K562 (cell line): ENCODE results near the gene NOS2. TPM values are rescaled to one million over a fixed set of nuclear protein-coding genes. Genes with fewer than 3 reads are reported as not detected.
"Not testable (repeated sequence)": the region's sequence is repeated elsewhere in the genome, so short reads cannot be mapped to it uniquely, and the experiment has no call there.

Experiments used
- ATAC-seq: fragments of 200-7000 bp; cut with Tn5 transposase; 3 replicates; pipeline ENCODE4 v1.9.1; 2020; ENCODE audit warnings: moderate library complexity
- BruUV-seq: library from RNA; stranded (reverse); fragments of 400-500 nt; replicated peaks from 2 replicates; lab custom pipeline; 2021; lab: Mats Ljungman, UMichigan
- CTCF ChIA-PET: fragments of 300-600 bp; formaldehyde crosslinking; extraction: SDS; loops from one replicate; lab custom pipeline; 2021; ENCODE audit warnings: low intra/inter-chr PET ratio; lab: Yijun Ruan, JAX
- POLR2A ChIA-PET: fragments of 300-600, 350-650 bp; sonication (Branson Sonifier 250); formaldehyde crosslinking; extraction: SDS; loops from one replicate; lab custom pipeline; 2021; ENCODE audit warnings: antibody characterized with exemption, inconsistent platforms; lab: Yijun Ruan, JAX
- DNase-seq, 4 experiments: peaks; one replicate each; pipeline versions ENCODE4 v3.0.0 to v3.0.0-alpha.2; 2011 to 2018; ENCODE audit warnings: low spot score in 3 of 4, mixed read lengths in 3 of 4; ENCODE audit errors: extremely low read depth in 1 of 4
- FAIRE-seq: peaks from 2 replicates; lab custom pipeline; 2011; peaks lifted over from hg19 to GRCh38; lab: Jason Lieb, UNC
- H2AFZ ChIP-seq: 2 replicates; pipeline ENCODE4 v1.6.0; 2011; ENCODE audit warnings: low read depth, low read length, control low read depth, inconsistent platforms
- H3K27ac ChIP-seq: fragments of 200-600 bp; 3 replicates; pipeline ENCODE4 v1.8.0; 2011; ENCODE audit warnings: low read depth, mild to moderate bottlenecking, control low read depth, inconsistent platforms, low read length, moderate library complexity, mixed read lengths; ENCODE audit errors: extremely low read depth
- H3K27me3 ChIP-seq, 2 experiments: fragments of 300-600 bp in 1 of 2; 2 replicates in 1 of 2; 3 replicates in 1 of 2; pipeline versions ENCODE4 v1.6.0 to v1.8.0; 2011; ENCODE audit warnings: inconsistent platforms in 2 of 2, low read length in 2 of 2, mild to moderate bottlenecking in 1 of 2, mixed read lengths in 1 of 2, moderate library complexity in 1 of 2; ENCODE audit not compliant: control insufficient read depth in 2 of 2, insufficient read depth in 2 of 2
- H3K36me3 ChIP-seq: fragments of 300-600 bp; 3 replicates; pipeline ENCODE4 v1.8.0; 2011; ENCODE audit warnings: mild to moderate bottlenecking, low read length, inconsistent platforms; ENCODE audit not compliant: control insufficient read depth, insufficient read depth
- H3K4me1 ChIP-seq, 2 experiments: fragments of 200-600 bp in 1 of 2; replicated peaks in 1 of 2; 2 replicates in 1 of 2; 3 replicates in 1 of 2; pipeline versions ENCODE4 v1.5.1 to v1.8.0; 2011; ENCODE audit warnings: inconsistent platforms in 2 of 2, low read length in 2 of 2, mild to moderate bottlenecking in 1 of 2, mixed read lengths in 1 of 2, moderate library complexity in 1 of 2; ENCODE audit not compliant: control insufficient read depth in 2 of 2, insufficient read depth in 2 of 2
- H3K4me2 ChIP-seq: 2 replicates; pipeline ENCODE4 v1.6.1; 2011; ENCODE audit warnings: low read length, control low read depth, inconsistent platforms, mixed read lengths; ENCODE audit not compliant: insufficient read depth
- H3K4me3 ChIP-seq: fragments of 200-600 bp; sonication (generic), shearing (Covaris generic); 2 replicates; pipeline ENCODE4 v1.5.1; 2016; ENCODE audit warnings: control low read depth, inconsistent platforms
- H3K79me2 ChIP-seq: fragments of 200-600 bp; 3 replicates; pipeline ENCODE4 v1.8.0; 2011; ENCODE audit warnings: low read length, inconsistent platforms; ENCODE audit not compliant: control insufficient read depth, insufficient read depth
- H3K9ac ChIP-seq, 2 experiments: 2 replicates each; pipeline versions ENCODE4 v1.6.0 to v1.6.1; 2011; ENCODE audit warnings: low read depth in 2 of 2, low read length in 2 of 2, control low read depth in 1 of 2, inconsistent platforms in 1 of 2, mild to moderate bottlenecking in 1 of 2, mixed read lengths in 1 of 2; ENCODE audit not compliant: insufficient read depth in 1 of 2
- H3K9me1 ChIP-seq: one replicate; pipeline ENCODE4 v1.6.0; 2011; ENCODE audit warnings: inconsistent platforms, mild to moderate bottlenecking, low read length, moderate library complexity; ENCODE audit not compliant: control insufficient read depth, insufficient read depth
- H3K9me3 ChIP-seq: replicated peaks from 2 replicates; pipeline ENCODE4 v1.5.1; 2011; ENCODE audit warnings: low read depth, low read length, inconsistent platforms; ENCODE audit not compliant: control insufficient read depth, insufficient read depth
- H4K20me1 ChIP-seq: replicated peaks from 2 replicates; pipeline ENCODE4 v1.6.1; 2011; ENCODE audit warnings: low read length, inconsistent platforms, mixed read lengths; ENCODE audit not compliant: control insufficient read depth, insufficient read depth
- whole genome bisulfite sequencing: fragments of 100-300 bp; shearing (Covaris generic); methylation state at CpG from one replicate; pipeline ENCODE4 v1.1.6; 2016; ENCODE audit warnings: low coverage, mixed read lengths; ENCODE audit not compliant: insufficient coverage; ENCODE audit errors: missing lambda C conversion rate; 5-methylcytosine and 5-hydroxymethylcytosine counted together
- in situ Hi-C: fragments of 300-500 bp; cut with MboI; formaldehyde crosslinking; loops from 4 replicates; pipeline ENCODE4 v1.15.0; 2018; ENCODE audit warnings: inconsistent platforms, mixed read lengths
- intact Hi-C: fragments of 100-400 bp; cut with micrococcal nuclease; formaldehyde crosslinking; loops from 2 replicates; pipeline ENCODE4 v1.14.2; 2022
- polyA plus RNA-seq, 8 experiments: library from polyadenylated mRNA; depleted of rRNA in 4 of 8; stranded (reverse) in 5 of 8; unstranded in 3 of 8; fragments of >200 nt; fragmentation: Nextera tagmentation in 2 of 8; fragmentation: Illumina TruSeq in 1 of 8; extraction: Ambion mirVana in 2 of 8; extraction: Trizol in 1 of 8; gene quantifications; 2 replicates each; pipeline versions ENCODE4 v1.2.1 to v1.2.3, GENCODE V29; 2011 to 2014; ENCODE audit warnings: inconsistent platforms in 1 of 8, missing spikeins in 1 of 8
- total RNA-seq, 7 experiments: library from RNA; depleted of rRNA in 6 of 7; stranded (reverse); fragments of >200 nt in 6 of 7; fragmentation: Illumina TruSeq in 2 of 7; extraction: Trizol in 2 of 7; gene quantifications; 2 replicates each; pipeline versions ENCODE4 v1.2.1 to v1.2.3, GENCODE V29; 2011 to 2021; ENCODE audit warnings: low replicate concordance in 1 of 7

The NOS2 gene
- total and polyA plus RNA-seq, 9 of the 15 experiments (the other 6 are each of a cell fraction or from before 2014, with no cell fraction given) = not detected

DNA sequence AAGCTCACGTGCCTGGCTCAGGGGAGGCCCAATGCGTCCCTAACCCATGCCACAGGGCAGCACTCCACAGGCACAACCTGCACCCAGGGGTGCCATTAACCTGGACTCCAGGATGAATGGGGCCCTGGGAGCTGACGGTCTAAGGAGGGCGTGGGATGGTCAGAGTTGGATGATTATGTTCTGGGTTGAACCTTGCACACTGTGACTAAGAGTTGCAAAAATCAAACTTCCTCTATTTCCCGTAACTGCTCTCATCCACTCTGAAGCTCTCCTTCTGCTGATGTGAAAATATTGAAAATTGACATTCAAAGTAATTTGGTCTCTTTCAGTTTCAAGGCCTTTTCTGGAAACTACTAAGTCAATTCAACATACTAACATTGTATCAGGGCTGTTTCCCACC lies 54.0 kb downstream of the NOS2 start:
- H3K27me3 ChIP-seq, POLR2A ChIA-PET, H3K9ac ChIP-seq, H3K79me2 ChIP-seq, intact Hi-C loops, H3K27ac ChIP-seq, BruUV-seq, ATAC-seq, H3K4me1 ChIP-seq, H4K20me1 ChIP-seq, H3K9me3 ChIP-seq, H3K4me3 ChIP-seq, H3K9me1 ChIP-seq, H3K4me2 ChIP-seq, CTCF ChIA-PET, DNase-seq, H3K36me3 ChIP-seq, H2AFZ ChIP-seq: not testable (repeated sequence)
- in situ Hi-C loops = loop anchor here (10.0 kb wide), 2 partner anchors 82 to 512 kb away; no protein-coding TSS in a partner anchor
- WGBS = 0% methylated on average over 1 of the region's 5 CpGs
- FAIRE-seq = peak; percentile 65

DNA sequence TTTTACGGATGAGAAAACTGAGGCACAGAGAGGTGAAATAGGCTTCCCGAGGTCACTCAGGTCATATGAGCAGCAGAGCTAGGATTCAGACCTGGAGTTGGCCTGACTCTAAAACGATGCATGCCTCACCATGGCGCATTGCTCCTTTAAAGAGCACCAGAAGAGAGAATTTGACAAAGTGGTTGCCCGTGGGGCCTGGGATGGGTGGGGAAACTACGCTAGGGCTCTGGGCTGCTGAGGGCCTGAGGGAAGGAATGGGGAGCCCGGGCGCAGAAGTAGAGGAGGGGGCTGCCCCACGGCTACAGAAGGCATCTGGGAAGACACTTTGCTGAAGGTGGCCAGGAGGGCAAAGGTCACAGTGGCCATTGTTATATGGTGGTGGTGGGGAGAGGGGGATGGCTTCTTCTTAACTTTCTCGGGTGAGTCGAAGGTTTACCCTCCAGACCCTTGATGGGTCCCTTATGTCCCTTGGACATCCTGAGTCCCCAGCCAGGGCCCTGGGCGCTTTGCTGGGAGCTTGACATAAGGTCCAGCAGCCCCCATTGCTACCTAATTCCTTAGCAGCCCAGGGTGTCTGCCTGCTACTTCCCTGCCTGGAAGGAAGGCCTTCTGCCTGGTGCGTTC lies 55.0 kb downstream of the NOS2 start:
- not testable (repeated sequence) for BruUV-seq

More for the DNA sequence above, 55.0 kb downstream of the NOS2 start:
- H3K79me2 ChIP-seq, H3K4me2 ChIP-seq, H3K9ac ChIP-seq, H3K27ac ChIP-seq, H3K4me1 ChIP-seq, H3K9me3 ChIP-seq, DNase-seq, H4K20me1 ChIP-seq, H3K9me1 ChIP-seq, H2AFZ ChIP-seq, ATAC-seq, FAIRE-seq, CTCF ChIA-PET, H3K4me3 ChIP-seq, intact Hi-C loops, POLR2A ChIA-PET, H3K27me3 ChIP-seq, H3K36me3 ChIP-seq: not testable (repeated sequence)
- WGBS = 5% methylated on average over 12 of the region's 13 CpGs
- in situ Hi-C loops = loop anchor here (10.0 kb wide), 2 partner anchors 81 to 511 kb away; no protein-coding TSS in a partner anchor
